HG03108 (cell line): ENCODE data around the gene ROR2.

Experiments
- ATAC-seq: cut with Tn5 transposase; IDR thresholded peaks from one replicate; pipeline ENCODE4 v1.9.1; 2021; ENCODE audit warnings: moderate library complexity; ENCODE audit not compliant: unreplicated experiment

The ROR2 gene

GRCh38 chr9:91948597-91949391, 1.2 kb downstream of the ROR2 start:
- no peak for ATAC-seq

DNA sequence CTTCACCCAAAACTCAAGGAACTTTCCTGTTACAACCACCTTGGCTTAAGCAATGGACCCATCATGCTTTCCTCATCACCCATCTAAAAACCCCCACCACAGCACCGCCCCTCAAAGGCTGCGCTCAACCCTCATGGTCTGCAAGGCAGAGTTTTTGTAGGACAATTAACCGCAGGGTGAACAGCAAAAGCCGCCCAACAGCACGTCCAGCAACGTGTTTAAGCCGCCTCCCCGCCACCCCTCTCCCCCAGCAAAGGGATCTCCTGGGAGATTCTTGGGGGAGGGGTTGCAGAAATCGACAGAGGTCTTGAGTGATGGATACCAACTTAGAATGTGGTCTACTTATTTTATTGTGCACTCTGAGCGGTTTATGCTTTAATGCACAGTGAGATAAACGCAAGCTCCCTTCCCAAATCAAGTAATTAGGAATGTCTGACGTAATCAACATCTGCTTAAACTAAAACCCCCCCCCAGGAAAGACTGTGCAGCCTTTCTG, 1.9 kb downstream of the ROR2 start:
- ATAC-seq = no peak

- no peak for ATAC-seq
Measured at GRCh38 chr9:91946653-91947488, 3.2 kb downstream of the ROR2 start.

DNA sequence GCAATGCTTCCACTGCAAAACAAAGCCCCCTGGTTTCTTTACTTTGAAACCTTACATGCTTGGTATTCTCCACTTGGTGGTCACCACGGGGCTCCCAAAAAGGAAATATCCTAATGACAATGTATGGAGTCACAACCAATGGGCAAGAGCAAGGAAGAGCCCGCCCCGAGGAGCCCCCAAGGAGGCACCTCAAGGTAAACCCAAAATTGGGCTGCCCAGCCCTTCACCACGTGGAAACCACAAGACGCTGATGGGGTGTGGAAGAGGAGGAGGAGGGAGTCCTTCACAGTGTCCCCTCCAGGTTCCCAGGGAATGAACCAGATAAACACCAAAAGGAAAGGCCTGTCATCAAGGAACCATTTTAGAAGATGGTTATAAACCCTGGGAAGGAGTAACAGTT, 3.8 kb downstream of the ROR2 start:
- no peak for ATAC-seq

- no peak for ATAC-seq
Measured at GRCh38 chr9:91945277-91946085, 4.5 kb downstream of the ROR2 start.

DNA sequence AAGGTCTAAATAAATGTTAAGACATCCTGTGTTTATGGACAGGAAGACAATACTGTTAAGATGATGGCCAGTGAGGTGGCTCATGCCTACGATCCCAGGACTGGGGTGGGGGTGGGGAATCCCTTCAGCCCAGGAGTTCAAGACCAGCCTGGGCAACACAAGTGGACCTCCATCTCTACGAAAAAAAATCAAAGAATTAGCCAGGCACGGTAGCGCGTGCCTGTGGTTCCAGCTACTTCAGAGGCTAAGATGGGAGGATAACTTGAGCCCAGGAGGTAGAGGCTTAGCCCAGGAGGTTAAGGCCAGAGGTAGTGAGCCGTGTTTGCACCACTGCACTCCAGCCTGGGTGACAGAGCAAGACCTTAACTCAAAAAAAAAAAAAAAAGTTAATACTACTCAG, 5.3 kb downstream of the ROR2 start:
- ATAC-seq = no peak

DNA sequence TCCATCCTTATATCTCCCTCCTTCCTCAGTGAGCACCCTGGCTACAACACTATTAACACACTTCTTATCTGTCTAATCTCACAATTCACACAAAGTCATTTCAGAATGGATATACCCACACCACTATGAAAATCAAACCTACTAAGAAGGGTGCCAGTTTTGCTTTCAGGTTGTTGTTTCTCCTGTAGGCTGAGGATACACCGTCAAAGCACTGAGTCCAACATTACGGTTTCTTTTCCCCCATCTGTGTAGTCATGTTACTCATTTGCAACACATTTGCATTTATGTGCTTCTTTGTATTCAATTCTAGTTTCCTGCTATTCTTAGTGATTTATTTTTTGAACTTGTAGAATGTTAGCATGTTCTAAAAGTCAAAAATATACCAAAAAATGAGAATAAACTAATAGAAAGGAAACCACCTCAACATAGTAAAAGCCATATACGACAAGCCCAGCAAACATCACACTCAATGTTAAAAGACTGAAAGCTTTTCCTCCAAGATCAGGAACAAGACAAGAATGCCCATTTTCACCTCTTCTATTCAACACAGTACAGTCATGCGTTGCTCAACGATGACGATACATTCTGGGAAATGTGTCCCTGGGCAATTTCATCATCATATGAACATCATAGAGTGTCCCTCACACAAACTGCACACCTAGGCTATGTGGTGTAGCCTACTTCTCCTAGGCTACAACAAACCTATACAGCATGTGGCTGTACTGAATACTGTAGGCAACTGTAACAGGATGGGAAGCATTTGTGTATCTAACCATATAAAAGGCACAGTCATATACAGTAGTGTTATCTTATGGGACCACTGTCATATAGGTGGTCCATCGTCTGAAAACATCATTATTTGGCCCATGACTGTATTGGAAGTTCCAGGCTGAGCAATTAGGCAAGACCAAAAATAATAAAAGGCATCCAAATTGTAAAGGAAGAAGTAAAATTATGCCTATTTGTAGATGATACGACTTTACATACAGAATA, 6.3 kb downstream of the ROR2 start:
- no peak for ATAC-seq

GRCh38 chr9:91942201-91942600, 7.8 kb downstream of the ROR2 start:
- no peak for ATAC-seq

DNA sequence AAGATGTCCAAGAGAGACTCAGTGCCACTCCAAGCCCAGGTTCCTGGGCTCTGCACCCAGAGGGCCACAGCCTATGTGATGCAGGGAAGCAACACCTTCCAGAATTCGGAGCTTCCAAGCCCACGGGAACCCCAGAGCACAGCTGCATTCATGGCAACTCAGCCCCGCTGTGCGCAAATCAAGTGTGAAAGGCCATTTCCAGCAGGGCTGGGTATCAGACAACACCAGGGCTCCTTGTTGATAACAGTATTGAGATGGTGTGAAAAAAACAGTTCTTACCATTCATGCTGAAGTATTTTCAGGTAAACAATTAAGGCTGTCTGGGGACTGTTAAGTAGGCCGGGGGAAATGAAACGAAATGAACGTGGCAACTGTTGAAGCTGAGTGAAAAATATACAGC, 10.1 kb downstream of the ROR2 start:
- ATAC-seq = no peak

DNA sequence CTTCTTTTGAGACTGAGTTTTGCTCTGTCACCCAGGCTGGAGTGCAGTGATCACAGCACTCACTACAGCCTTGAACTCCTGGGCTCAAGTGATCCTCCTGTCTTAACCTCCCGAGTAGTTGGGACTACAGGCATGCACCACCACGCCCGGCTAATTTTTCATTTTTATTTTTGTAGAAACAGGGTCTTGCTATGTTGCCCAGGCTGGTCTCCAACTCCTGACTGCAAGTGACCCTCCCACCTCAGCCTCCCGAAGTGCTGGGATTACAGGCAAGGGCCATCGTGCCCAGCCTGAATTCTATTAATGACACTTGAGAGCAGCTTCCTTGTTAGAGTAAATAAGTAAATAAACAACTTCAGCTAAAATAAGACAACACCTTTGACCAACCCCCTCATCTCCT, 12.3 kb downstream of the ROR2 start:
- no peak for ATAC-seq

- no peak for ATAC-seq
Measured at GRCh38 chr9:91937056-91937455, 13.0 kb downstream of the ROR2 start.

DNA sequence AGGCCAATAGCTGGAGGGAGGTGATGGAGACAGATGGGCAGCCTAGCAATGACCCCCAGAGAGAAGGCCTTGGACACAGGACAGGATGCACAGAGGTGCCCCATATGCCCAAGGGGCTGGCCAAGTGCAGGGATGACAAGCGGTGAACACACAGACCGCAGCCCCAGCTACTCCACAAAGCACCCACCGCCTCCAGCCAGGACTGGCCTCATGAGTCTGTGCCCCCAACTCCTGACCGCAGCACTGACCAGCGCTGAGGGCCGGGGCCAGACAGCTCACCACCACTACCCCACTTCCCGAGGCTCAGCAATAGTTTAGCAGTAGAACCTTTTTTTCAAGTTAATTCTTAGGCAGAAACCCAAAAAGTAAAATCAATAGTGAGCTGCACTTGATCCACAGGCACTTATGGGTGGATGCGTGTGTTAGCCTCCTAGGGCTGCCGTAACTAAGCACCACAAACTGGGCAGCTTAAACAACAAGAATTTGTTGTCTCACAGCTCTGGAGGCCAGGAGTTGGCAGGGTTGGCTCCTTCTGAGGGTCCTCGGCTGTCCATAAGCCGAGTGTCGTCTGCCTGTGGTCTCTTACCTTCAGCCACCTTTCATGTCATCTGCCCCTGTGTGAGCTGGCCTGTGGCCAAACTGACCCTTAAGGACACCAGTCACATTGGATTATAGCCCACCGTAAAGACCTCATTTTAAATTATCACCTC, 14.1 kb downstream of the ROR2 start:
- no peak for ATAC-seq

GRCh38 chr9:91935066-91935749, 14.8 kb downstream of the ROR2 start:
- no peak for ATAC-seq

- ATAC-seq = no peak
Measured at GRCh38 chr9:91934654-91935053, 15.4 kb downstream of the ROR2 start.

DNA sequence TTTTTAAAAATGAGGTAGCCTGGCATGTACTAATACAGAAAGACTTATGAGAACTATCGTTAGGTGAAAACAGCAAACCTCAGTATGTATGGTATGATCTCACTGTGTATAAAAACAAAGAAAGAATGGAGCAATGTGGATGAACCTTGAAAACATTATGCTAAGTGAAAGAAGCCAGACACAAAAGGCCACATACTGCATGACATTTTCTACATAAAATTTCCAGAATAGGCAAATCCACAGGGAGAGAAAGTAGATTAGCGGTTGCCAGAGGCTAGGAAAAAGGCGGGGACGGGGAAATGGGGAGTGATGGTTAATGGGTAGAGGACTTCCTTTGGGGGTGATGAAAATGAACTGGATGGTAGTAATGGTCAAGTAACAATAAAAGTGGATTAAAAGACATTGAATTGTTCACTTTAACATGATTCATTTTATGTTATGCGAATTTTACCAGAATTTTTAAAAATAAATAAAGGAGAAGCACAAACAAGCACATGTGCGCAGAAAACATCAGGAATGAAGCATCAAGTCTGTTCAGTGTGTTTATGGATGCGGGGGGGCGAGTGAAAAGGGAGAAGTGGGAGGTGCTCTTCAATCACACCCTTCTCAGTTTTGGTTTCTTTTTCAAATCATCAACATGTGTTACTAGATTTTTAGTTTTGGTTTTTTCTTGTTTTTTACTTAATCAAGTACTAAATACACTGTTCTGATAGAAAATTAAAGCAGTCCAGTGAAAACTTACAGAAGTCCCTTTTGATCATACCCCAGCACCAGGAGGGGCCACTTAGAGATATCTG, 16.3 kb downstream of the ROR2 start:
- no peak for ATAC-seq

GRCh38 chr9:91930475-91930874, 19.6 kb downstream of the ROR2 start:
- no peak for ATAC-seq

DNA sequence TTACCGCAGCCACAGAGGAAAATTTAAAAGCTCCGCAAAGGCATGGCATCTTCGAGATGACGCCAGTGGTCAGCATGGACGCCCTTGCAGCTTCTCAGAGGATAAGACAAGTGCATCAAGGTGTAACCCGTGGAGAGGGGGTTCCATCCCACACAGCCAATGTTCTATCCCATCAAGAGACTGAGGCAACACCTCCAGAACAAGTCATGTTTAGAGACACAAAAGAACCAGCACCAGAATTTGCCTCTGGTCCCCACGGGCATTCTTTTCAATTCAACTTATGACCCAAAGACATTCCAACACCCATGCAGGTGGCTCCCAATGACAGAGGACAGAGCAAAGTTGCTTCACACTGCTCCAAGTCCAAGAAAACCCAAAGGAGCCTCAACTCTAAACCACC, 20.7 kb downstream of the ROR2 start:
- no peak for ATAC-seq

DNA sequence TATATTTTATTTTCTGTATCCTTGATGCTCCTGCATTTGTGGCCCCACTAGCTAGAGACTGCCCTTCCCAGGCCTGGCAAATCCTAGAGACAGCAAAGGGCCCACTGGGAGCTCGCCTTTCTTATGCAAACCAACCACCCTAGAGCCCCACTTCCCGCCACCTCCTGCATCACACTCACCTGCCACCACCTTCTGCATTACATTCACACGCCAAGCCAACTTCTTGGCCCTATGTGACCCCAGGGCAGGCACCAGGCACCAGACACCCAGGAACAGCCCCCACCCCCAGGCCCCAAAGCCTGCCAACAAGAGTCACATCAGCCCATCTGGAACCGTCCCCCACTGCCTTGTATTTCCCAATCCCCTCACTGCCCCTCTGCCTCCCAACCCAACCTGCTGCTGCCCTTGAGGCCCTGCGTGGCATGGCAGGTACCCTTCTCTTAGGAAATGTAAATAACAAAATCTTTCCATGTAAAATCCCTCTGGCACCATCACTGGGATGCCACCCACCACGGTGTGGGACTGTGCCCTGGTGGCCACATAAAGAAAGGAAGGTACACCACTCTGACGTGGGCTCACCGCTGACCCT, 22.0 kb downstream of the ROR2 start:
- ATAC-seq = no peak
